Stomach (tissue), 9 donors: ENCODE results near the gene TDRKH. TPM values are rescaled to one million over a fixed set of nuclear protein-coding genes. Genes with fewer than 3 reads are reported as not detected.

Experiments
- DNase-seq, 2 donors: peaks; one replicate each; pipeline versions ENCODE4 v3.0.0 to v3.0.0-alpha.2; 2013 to 2019
- H3K27ac ChIP-seq, 5 donors: fragments of 200-600 bp in 4 of 5; sonication (generic) in 4 of 5; one replicate each; pipeline ENCODE4 v1.5.1; 2013 to 2019; ENCODE audit warnings: mild to moderate bottlenecking in 1 of 5, moderate library complexity in 1 of 5
- H3K27me3 ChIP-seq, 3 donors: fragments of 200-600 bp; sonication (generic); one replicate each; pipeline ENCODE4 v1.5.1; 2017 to 2019; ENCODE audit warnings: mixed run types in 1 of 3
- H3K36me3 ChIP-seq, 4 donors: fragments of 200-600 bp; sonication (generic); 1 replicate in 3 of 4; 2 replicates in 1 of 4; pipeline ENCODE4 v1.5.1; 2016 to 2019
- H3K4me1 ChIP-seq, 4 donors: fragments of 200-600 bp; sonication (generic); one replicate each; pipeline ENCODE4 v1.5.1; 2016 to 2019
- H3K4me3 ChIP-seq, 4 donors: fragments of 200-600 bp; sonication (generic) in 3 of 4; one replicate each; pipeline ENCODE4 v1.5.1; 2016 to 2019; ENCODE audit warnings: mild to moderate bottlenecking in 1 of 4
- H3K9me3 ChIP-seq, 4 donors: fragments of 200-600 bp; sonication (generic); one replicate each; pipeline ENCODE4 v1.5.1; 2016 to 2019
- CTCF ChIP-seq, 7 experiments: fragments of 450-650 bp in 4 of 7; fragments of 200-600 bp in 3 of 7; sonication (generic) in 3 of 7; IDR thresholded peaks; one replicate each; pipeline ENCODE4 v1.5.1; 2016 to 2019; ENCODE audit warnings: antibody characterized with exemption in 7 of 7, control low read depth in 2 of 7, mild to moderate bottlenecking in 1 of 7
- EP300 ChIP-seq: sonication (generic); formaldehyde crosslinking; IDR thresholded peaks from one replicate; pipeline ENCODE4 v1.6.1; 2017; ENCODE audit warnings: antibody characterized with exemption
- POLR2A ChIP-seq, 4 donors: fragments of 450-650 bp; IDR thresholded peaks; one replicate each; pipeline ENCODE4 v1.6.1; 2016; ENCODE audit warnings: antibody characterized with exemption in 4 of 4, control low read depth in 2 of 4, mild to moderate bottlenecking in 1 of 4, moderate library complexity in 1 of 4
- POLR2AphosphoS5 ChIP-seq, 3 donors: sonication (generic); formaldehyde crosslinking; IDR thresholded peaks; one replicate each; pipeline ENCODE4 v1.6.1; 2016; ENCODE audit warnings: antibody characterized with exemption in 3 of 3
- WGBS, 5 donors: extraction: QIAGEN DNeasy Blood & Tissue Kit in 3 of 5; methylation state at CpG; one replicate each; pipeline versions ENCODE4 v1.1.5 to v1.1.7; 2013 to 2018; 5-methylcytosine and 5-hydroxymethylcytosine counted together
- intact Hi-C: fragments of 100-400 bp; cut with DNase I; formaldehyde crosslinking; loops from one replicate; pipeline ENCODE4 v1.15.1; 2023; ENCODE audit warnings: low total_unique reads
- polyA plus RNA-seq, 3 donors: library from polyadenylated mRNA; stranded (reverse); fragments of 200-250 nt; gene quantifications; one replicate each; pipeline ENCODE4 v1.2.3, GENCODE V29; 2013
- total RNA-seq, 5 donors: library from RNA; depleted of rRNA; stranded (reverse); fragments of >200 nt; gene quantifications; one replicate each; pipeline versions ENCODE4 v1.1.0 to v1.2.3, GENCODE V29; 2014 to 2016
- donor health status: healthy with polysubstance abuse.
- donor health status: Bipolar disorder and iron deficiency.
- donor health status: healthy.

The TDRKH gene
- total and polyA plus RNA-seq, 8 donors = 0.29 to 30.4 (median 2.5) TPM

DNA sequence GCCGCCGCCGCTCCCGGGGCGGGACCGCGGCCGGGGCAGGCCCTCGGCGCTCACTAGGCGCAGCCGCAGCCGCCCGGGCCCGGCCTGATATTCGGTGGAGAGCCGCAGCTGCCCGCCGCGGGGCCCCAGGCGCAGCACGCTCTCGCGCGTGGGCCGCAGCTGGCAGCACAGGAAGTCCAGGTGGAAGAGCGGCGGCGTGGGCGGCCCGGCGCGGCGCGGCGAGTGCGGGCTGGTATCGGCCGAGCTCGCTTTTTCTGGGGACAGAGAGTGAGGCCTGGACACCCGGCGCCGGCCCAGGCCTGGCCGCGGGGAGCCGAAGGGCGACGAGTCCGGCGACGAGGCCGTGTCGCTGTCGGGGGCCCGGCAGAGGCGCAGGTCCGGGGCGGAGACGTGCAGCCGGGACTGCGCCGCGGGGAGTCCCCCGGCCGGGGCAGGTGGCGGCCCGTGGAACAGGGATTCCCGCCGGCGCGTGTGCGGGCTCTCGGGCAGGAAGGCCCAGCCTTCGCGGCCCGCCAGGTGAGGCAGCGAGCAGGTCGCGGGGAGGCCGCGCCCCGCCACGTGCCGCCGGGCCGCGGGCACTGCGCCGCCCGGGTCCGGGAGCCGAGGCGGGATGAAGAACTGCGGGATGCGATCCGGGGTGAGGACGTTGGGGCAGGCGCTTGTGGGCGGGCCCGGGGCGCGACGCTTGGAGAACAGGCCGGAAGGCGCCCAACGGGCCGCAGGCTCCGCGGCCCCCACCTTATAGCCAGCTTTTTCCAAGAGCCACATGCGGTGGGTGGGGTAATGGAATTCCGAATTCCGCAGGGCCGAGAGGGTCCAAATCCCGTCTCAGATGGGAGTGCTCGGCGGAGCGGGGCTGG lies 48.2 kb upstream of the TDRKH start:
- Histone ChIP-seq H3K4me1 (peaks cover 32 to 48% (median 40%) of the 10 kb centered on the region in 4 donors), H3K36me3 (no peaks in the 10 kb centered on the region), H3K9me3 (no peaks in the 10 kb centered on the region), H3K27me3 (peaks cover 0 to 60% (median 24%) of the 10 kb centered on the region in 3 donors), H3K27ac (peak overlapping the region; percentile 70 to 88 (median 85)), H3K4me3 (peak overlapping the region; percentile 47 to 54 (median 50))
- DNase-seq = peak in 1 of 2 donors; percentile 72
- intact Hi-C loops = no loop called here
- TF ChIP-seq POLR2AphosphoS5 (IDR thresholded peaks at IDR 0.05) (no peak), POLR2A (IDR thresholded peaks at IDR 0.05) (no peak), CTCF (IDR thresholded peaks at IDR 0.05) (no peak), EP300 (no peak)
- WGBS, 5 donors = 14 to 48% (median 18%) methylated on average over 47 to 117 of the region's 117 CpGs

- Histone ChIP-seq H3K4me1 (peaks cover 38 to 54% (median 42%) of the 10 kb centered on the region in 4 donors), H3K4me3 (peak overlapping the region; percentile 47 to 54 (median 50)), H3K27me3 (peaks cover 0 to 60% (median 24%) of the 10 kb centered on the region in 3 donors), H3K27ac (peak overlapping the region; percentile 68 to 85 (median 70)), H3K36me3 (no peaks in the 10 kb centered on the region), H3K9me3 (no peaks in the 10 kb centered on the region)
- no peak for TF ChIP-seq POLR2AphosphoS5 (IDR thresholded peaks at IDR 0.05)
- no peak for TF ChIP-seq POLR2A (IDR thresholded peaks at IDR 0.05)
- TF ChIP-seq CTCF (IDR thresholded peaks at IDR 0.05) = no peak
- TF ChIP-seq EP300 = no peak
- intact Hi-C loops = no loop called here
- DNase-seq = no peak
- WGBS, 5 donors = 11 to 34% (median 27%) methylated on average over 9 to 26 of the region's 26 CpGs
Measured at GRCh38 chr1:151837884-151838221, 47.6 kb upstream of the TDRKH start.

DNA sequence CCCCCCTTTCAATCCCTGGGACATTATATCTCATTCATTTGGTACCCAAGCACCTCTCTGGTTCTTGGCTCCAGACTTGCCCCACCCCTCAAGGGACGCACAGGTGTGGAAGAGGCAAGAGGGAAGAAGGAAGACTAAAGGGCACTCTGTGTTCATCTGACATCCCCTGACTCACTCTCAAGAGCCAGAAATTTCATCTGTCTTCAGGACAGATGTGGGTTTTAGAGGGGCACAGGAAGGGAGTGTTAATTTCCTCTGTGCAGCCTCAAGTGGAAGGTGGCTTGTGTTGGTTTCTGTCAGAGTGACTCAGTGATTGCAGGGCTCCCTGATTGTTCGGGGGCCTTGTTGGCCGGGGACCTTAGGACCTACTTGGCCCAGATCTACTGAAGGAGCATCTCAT lies 46.9 kb upstream of the TDRKH start:
- no peak for DNase-seq
- 21 to 56% (median 33%) methylated on average over 2 to 3 of the region's 3 CpGs for WGBS, 5 donors
- intact Hi-C loops = no loop called here
- no peaks in the 10 kb centered on the region for H3K36me3 ChIP-seq
- no peak overlapping the region for H3K4me3 ChIP-seq
- peak overlapping the region; percentile 68 to 85 (median 70) for H3K27ac ChIP-seq
- H3K9me3 ChIP-seq = no peaks in the 10 kb centered on the region
- H3K27me3 ChIP-seq = peaks cover 0 to 60% (median 24%) of the 10 kb centered on the region in 3 donors
- peaks cover 43 to 59% (median 48%) of the 10 kb centered on the region in 4 donors for H3K4me1 ChIP-seq
- TF ChIP-seq EP300 (no peak), POLR2AphosphoS5 (IDR thresholded peaks at IDR 0.05) (no peak), CTCF (IDR thresholded peaks at IDR 0.05) (no peak), POLR2A (IDR thresholded peaks at IDR 0.05) (no peak)

DNA sequence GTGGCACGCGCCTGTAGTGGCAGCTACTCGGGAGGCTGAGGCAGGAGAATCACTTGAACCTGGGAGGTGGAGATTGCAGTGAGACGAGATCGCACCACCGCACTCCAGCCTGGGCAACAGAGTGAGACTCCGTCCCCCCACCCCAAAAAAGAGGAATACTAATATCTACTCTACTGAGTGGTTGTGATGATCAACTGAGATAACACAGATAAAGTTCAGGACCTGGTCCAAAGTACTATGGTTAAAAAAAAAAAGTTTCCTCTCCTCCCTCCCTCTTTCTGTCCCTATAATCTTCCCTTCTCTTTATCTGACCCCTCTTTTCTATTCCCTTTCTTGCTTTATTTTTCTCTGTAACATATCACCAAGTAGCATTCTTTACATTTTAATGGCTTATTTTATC lies 45.3 kb upstream of the TDRKH start:
- intact Hi-C loops = no loop called here
- H3K4me3 ChIP-seq = no peak overlapping the region
- TF ChIP-seq EP300 = no peak
- no peak for TF ChIP-seq CTCF (IDR thresholded peaks at IDR 0.05)
- no peak for TF ChIP-seq POLR2AphosphoS5 (IDR thresholded peaks at IDR 0.05)
- H3K27me3 ChIP-seq = peaks cover 0 to 65% (median 24%) of the 10 kb centered on the region in 3 donors
- WGBS, 5 donors = 85 to 99% (median 93%) methylated on average over 7 of the region's 7 CpGs
- peak overlapping the region in 3 of 5 donors; percentile 68 to 70 (median 69) for H3K27ac ChIP-seq
- H3K36me3 ChIP-seq = no peaks in the 10 kb centered on the region
- no peak for DNase-seq
- no peaks in the 10 kb centered on the region for H3K9me3 ChIP-seq
- H3K4me1 ChIP-seq = peaks cover 42 to 68% (median 61%) of the 10 kb centered on the region in 4 donors
